Caco-2 (cell line): ENCODE data around the gene FCHSD2. TPM values are rescaled to one million over a fixed set of nuclear protein-coding genes. Genes with fewer than 3 reads are reported as not detected.

ENCODE experiments used
- BruUV-seq: library from RNA; stranded (reverse); fragments of 400-500 nt; replicated peaks from 2 replicates; lab custom pipeline; 2021; lab: Mats Ljungman, UMichigan
- CTCF ChIA-PET: fragments of 300-600 bp; sonication (Branson Sonifier 250); formaldehyde crosslinking; loops from one replicate; lab custom pipeline; 2022; ENCODE audit warnings: antibody characterized with exemption; lab: Charles Lee
- POLR2A ChIA-PET: fragments of 300-600 bp; sonication (Branson Sonifier 250); formaldehyde crosslinking; loops from one replicate; lab custom pipeline; 2022; ENCODE audit warnings: antibody characterized with exemption; lab: Charles Lee
- DNase-seq, 2 experiments: peaks; one replicate each; pipeline versions ENCODE4 v3.0.0 to v3.0.0-alpha.2; 2020 to 2022
- H3K27me3 ChIP-seq: replicated peaks from 2 replicates; pipeline ENCODE4 v1.6.0; 2011; ENCODE audit warnings: low read length; ENCODE audit not compliant: control insufficient read depth, insufficient read depth
- H3K36me3 ChIP-seq: 2 replicates; pipeline ENCODE4 v1.5.1; 2011; ENCODE audit warnings: low read length; ENCODE audit not compliant: control insufficient read depth, insufficient read depth
- H3K4me1 ChIP-seq: fragments of 250-450 bp; sonication (Bioruptor Pico); 2 replicates; pipeline ENCODE4 v1.5.1; 2020; ENCODE audit warnings: mild to moderate bottlenecking
- H3K4me3 ChIP-seq: 2 replicates; pipeline ENCODE4 v1.5.1; 2011; ENCODE audit warnings: low read depth, mild to moderate bottlenecking, control low read depth, low read length
- H3K9me3 ChIP-seq: fragments of 250-450 bp; sonication (Bioruptor Pico); 2 replicates; pipeline ENCODE4 v1.5.1; 2020; ENCODE audit warnings: mild to moderate bottlenecking, moderate library complexity
- H3K27ac Mint-ChIP-seq: one replicate; pipeline ENCODE4 v1.8.0; 2022; ENCODE audit warnings: mixed read lengths; ENCODE audit not compliant: unreplicated experiment
- H3K27me3 Mint-ChIP-seq: one replicate; pipeline ENCODE4 v1.8.0; 2022; ENCODE audit warnings: mixed read lengths; ENCODE audit not compliant: insufficient read depth, unreplicated experiment
- H3K36me3 Mint-ChIP-seq: one replicate; pipeline ENCODE4 v1.8.0; 2022; ENCODE audit warnings: mild to moderate bottlenecking, mixed read lengths; ENCODE audit not compliant: insufficient read depth, unreplicated experiment
- H3K4me1 Mint-ChIP-seq: one replicate; pipeline ENCODE4 v1.8.0; 2022; ENCODE audit warnings: low read depth, mixed read lengths; ENCODE audit not compliant: unreplicated experiment
- H3K4me3 Mint-ChIP-seq: one replicate; pipeline ENCODE4 v1.8.0; 2022; ENCODE audit warnings: mild to moderate bottlenecking, moderate library complexity, mixed read lengths; ENCODE audit not compliant: unreplicated experiment
- H3K9me3 Mint-ChIP-seq: one replicate; pipeline ENCODE4 v1.8.0; 2022; ENCODE audit warnings: mixed read lengths; ENCODE audit not compliant: unreplicated experiment
- CTCF ChIP-seq, 2 experiments: fragments of 200-600 bp in 1 of 2; IDR thresholded peaks; 1 replicate in 1 of 2; 2 replicates in 1 of 2; pipeline versions ENCODE4 v1.5.1 to v1.8.0; 2011 to 2022; ENCODE audit warnings: antibody characterized with exemption in 1 of 2, control low read depth in 1 of 2, inconsistent platforms in 1 of 2, low read depth in 1 of 2, low read length in 1 of 2, mild to moderate bottlenecking in 1 of 2, moderate library complexity in 1 of 2; ENCODE audit not compliant: insufficient read depth in 1 of 2, severe bottlenecking in 1 of 2, unreplicated experiment in 1 of 2
- intact Hi-C: fragments of 100-400 bp; cut with micrococcal nuclease; formaldehyde crosslinking; loops from one replicate; pipeline ENCODE4 v1.10.0; 2022; ENCODE audit not compliant: unreplicated experiment
- total RNA-seq: library from RNA; stranded (reverse); gene quantifications from 2 replicates; pipeline ENCODE4 v1.2.3, GENCODE V29; 2022

FCHSD2 gene
- total RNA-seq, 1 experiment from 2014 or later = 32.7 TPM

GRCh38 chr11:73019996-73020395 lies 122.1 kb downstream of the FCHSD2 start:
- Mint-ChIP-seq H3K27me3 (no peaks in the 10 kb centered on the region), H3K4me3 (no peak overlapping the region), H3K27ac (no peak overlapping the region), H3K36me3 (no peaks in the 10 kb centered on the region), H3K4me1 (no peaks in the 10 kb centered on the region), H3K9me3 (peaks cover 17% of the 10 kb centered on the region)
- DNase-seq = no peak
- no peaks in the 10 kb centered on the region for H3K27me3 ChIP-seq
- 0 out of 2 replicates have a peak, but pooled peaks cover 4% of the 10 kb centered on the region for H3K4me1 ChIP-seq
- ChIA-PET CTCF (no interaction called here), POLR2A (no interaction called here)
- H3K4me3 ChIP-seq = no peak overlapping the region
- H3K9me3 ChIP-seq = peaks cover 8% of the 10 kb centered on the region
- no peaks in the 10 kb centered on the region for H3K36me3 ChIP-seq
- BruUV-seq = no TSS peak
- intact Hi-C loops = no loop called here
- TF ChIP-seq CTCF (IDR thresholded peaks at IDR 0.05; ENCODE audit: insufficient read depth in 1 of 2, low read depth in 1 of 2, low read length in 1 of 2, severe bottlenecking in 1 of 2, unreplicated experiment in 1 of 2) = no peak

GRCh38 chr11:73019449-73019848 lies 122.7 kb downstream of the FCHSD2 start:
- Histone ChIP-seq H3K9me3 (peaks cover 2% of the 10 kb centered on the region), H3K27me3 (no peaks in the 10 kb centered on the region), H3K4me1 (0 out of 2 replicates have a peak, but pooled peaks cover 4% of the 10 kb centered on the region), H3K36me3 (no peaks in the 10 kb centered on the region), H3K4me3 (no peak overlapping the region)
- CTCF ChIA-PET = no interaction called here
- no peak for TF ChIP-seq CTCF (IDR thresholded peaks at IDR 0.05; ENCODE audit: insufficient read depth in 1 of 2, low read depth in 1 of 2, low read length in 1 of 2, severe bottlenecking in 1 of 2, unreplicated experiment in 1 of 2)
- peaks cover 12% of the 10 kb centered on the region for H3K9me3 Mint-ChIP-seq
- intact Hi-C loops = no loop called here
- no peaks in the 10 kb centered on the region for H3K27me3 Mint-ChIP-seq
- no TSS peak for BruUV-seq
- DNase-seq = no peak
- H3K36me3 Mint-ChIP-seq = no peaks in the 10 kb centered on the region
- H3K4me1 Mint-ChIP-seq = no peaks in the 10 kb centered on the region
- POLR2A ChIA-PET = no interaction called here
- H3K27ac Mint-ChIP-seq = no peak overlapping the region
- no peak overlapping the region for H3K4me3 Mint-ChIP-seq

- H3K36me3 Mint-ChIP-seq = no peaks in the 10 kb centered on the region
- Histone ChIP-seq H3K4me3 (no peak overlapping the region), H3K27me3 (no peaks in the 10 kb centered on the region), H3K36me3 (no peaks in the 10 kb centered on the region), H3K4me1 (0 out of 2 replicates have a peak, but pooled peaks cover 4% of the 10 kb centered on the region), H3K9me3 (no peaks in the 10 kb centered on the region)
- H3K27me3 Mint-ChIP-seq = no peaks in the 10 kb centered on the region
- BruUV-seq = no TSS peak
- no peak overlapping the region for H3K27ac Mint-ChIP-seq
- no peak for TF ChIP-seq CTCF (IDR thresholded peaks at IDR 0.05; ENCODE audit: insufficient read depth in 1 of 2, low read depth in 1 of 2, low read length in 1 of 2, severe bottlenecking in 1 of 2, unreplicated experiment in 1 of 2)
- ChIA-PET POLR2A (no interaction called here), CTCF (no interaction called here)
- intact Hi-C loops = no loop called here
- no peak overlapping the region for H3K4me3 Mint-ChIP-seq
- no peaks in the 10 kb centered on the region for H3K4me1 Mint-ChIP-seq
- DNase-seq = no peak
- H3K9me3 Mint-ChIP-seq = peaks cover 6% of the 10 kb centered on the region
Measured at GRCh38 chr11:73018856-73019255, 123.3 kb downstream of the FCHSD2 start.
